GM18909 (cell line): Measurements from ENCODE around the gene VHLL.

Experiments
- ATAC-seq: cut with Tn5 transposase; IDR thresholded peaks from one replicate; pipeline ENCODE4 v1.9.1; 2021; ENCODE audit warnings: mild to moderate bottlenecking; ENCODE audit not compliant: unreplicated experiment, poor library complexity

Gene VHLL

DNA sequence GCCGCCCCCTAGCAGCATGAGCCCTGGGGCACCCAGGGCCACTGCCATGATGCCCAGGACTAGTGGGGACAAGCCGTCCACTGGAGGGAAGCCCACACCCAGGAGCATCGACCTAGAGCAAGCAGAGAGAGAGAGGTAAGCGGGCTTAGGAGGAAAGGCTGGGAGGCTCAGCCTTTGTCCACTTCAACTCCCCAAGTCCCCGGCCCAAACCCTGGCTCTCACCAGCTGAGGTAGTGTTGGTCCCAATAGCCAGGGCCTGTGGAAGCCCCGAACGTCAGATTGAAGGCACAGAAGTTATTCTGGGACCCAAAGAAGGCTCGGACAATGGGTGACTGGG lies 6.0 kb downstream of the VHLL start:
- no peak for ATAC-seq

DNA sequence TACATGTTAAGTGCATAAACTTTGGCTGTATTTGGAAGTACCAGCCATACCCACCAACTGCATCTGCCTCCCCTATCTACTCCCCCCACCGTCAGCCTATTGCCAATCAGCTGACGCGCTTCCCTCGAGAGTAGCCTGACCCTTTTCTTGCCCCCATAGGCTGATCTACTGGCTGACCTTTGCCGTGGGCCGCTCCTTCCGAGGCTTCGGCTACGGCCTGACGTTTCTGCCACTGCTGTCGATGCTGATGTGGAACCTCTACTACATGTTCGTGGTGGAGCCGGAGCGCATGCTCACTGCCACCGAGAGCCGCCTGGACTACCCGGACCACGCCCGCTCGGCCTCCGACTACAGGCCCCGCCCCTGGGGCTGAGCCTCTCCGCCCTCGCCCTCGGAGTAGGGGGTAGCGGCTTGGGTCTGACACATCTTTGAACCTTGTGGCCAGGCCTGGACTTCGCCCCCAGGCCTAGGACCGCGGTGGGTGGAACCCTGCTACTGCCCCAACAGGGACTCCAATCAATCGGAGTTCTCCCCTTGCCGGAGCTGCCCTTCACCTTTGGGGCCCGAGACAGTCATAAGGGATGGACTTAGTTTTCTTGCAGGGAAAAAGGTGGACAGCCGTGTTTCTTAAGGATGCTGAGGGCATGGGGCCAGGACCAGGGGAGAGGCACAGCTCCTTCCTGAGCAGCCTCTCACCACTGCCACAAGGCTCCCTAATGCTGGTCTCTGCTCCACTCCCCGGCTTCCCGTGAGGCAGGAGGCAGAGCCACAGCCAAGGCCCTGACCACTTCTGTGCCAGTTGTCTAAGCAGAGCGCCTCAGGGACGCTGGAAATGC lies 7.7 kb downstream of the VHLL start:
- ATAC-seq: peak; percentile 58

DNA sequence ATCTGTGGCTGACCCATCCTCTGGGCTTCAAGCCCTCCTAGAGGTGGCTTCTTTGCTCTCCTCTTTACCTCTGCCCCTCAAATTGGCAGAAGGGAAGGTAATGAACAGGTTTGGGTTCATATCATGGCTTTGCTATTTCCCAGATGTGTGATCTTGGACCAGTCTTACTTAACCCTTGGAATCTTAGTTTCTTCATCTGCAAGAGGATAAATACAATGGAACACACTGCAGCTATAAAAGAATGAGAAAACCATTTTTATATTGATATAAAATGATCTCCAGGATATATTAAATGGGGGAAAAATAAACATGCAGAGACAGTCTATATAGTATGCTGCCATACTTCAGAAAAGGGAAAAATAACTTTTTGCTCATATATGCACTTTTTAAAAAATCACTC lies 9.2 kb downstream of the VHLL start:
- ATAC-seq: no peak

DNA sequence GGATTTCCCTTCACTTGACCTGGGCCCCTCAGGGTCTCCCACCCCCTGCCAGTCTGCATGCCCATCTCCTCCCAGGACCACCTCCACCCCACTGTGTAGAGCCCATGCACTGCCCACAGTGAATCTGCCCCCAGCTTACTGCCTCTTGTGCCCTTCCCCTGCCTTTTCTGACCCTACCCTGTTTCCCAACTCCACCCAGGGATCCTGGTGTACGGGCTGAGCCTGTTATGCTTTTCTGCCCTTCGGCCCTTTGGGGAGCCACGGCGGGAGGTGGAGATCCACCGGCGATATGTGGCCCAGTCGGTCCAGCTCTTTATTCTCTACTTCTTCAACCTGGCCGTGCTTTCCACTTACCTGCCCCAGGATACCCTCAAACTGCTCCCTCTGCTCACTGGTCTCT lies 13.0 kb downstream of the VHLL start:
- ATAC-seq: no peak

- no peak for ATAC-seq
These were observed 13.7 kb downstream of the VHLL start for GRCh38 chr1:156285437-156285836.

DNA sequence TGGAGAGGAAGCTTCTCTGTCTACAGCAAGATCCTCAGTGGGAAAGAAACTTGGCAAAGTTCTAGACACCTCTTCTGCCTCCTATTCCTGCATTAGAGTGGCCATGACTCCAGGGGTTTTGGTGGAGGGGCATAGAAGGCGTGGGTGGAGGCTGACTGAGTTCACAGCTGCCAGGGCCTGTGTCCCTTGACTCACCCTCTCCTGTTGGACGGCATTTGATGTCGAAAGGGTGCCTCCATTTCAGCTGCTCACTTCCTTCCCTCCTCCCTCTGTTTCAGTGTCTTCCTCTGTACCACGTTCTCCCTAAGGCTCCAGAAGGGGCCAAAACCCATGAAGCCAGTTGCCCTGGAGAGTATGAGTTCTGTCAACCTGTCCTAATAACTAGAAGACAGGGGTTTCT lies 14.3 kb downstream of the VHLL start:
- ATAC-seq: no peak

- ATAC-seq: no peak
These were observed 15.0 kb downstream of the VHLL start, which contains the start of gene TMEM79 for GRCh38 chr1:156284112-156284511. Gene TMEM79, plus strand, starts transcription at chr1:156284325. Its CDS starts 902 bp downstream, at chr1:156285227.

DNA sequence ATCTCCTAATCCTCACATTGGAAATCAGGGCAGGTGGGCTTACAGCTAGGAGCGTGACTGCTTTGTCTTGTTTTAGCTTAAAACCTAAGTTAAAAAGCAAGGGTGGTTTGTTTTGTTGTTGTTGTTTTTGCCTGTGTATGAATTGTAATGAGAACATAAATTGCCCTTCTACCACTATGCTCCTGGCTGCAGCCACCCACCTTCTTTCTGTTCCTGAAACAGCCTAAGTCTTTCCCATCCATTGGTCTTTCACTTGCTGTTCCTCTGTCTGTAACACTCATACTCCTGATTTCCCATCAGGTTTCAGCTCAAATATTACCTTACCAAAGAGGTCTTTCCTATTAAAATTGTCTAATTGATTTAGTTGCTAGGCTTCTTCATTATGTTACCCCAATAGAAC lies 15.6 kb downstream of the VHLL start:
- ATAC-seq: no peak

DNA sequence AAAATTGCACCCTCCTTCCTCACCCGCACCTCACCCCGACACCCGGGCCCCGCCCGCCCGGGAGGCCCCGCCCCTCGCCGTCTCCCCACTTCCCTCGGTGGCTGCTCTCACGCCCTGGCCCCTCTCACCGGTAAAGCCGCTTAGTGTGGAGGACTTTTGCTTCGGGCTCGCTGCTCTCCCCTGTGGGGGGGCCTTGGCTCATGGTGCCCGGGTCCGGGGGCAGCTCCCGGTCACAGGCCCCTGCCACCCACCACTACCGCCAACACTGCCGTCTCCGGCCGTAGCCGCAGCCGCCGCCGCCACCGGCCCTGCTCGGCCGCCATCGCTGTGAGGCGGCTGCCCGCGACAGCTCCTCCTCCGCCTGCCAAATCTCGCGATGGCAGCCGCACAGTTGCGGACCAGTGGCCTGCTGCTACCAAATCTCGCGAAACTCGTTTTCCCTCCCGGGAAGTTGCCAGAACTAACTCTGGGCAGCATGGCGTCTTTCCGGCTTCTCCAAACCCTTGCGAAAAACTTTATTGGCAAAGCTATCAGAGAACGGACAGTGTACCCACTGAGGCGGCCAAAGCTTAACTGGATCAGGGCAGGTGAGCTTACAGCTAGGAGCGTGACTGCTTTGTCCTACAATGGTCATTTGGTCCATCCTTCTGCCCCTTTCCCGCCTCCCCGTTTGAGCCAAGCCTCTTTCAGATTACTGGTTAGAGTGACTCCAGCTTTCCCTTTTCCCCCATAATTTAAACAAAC lies 16.5 kb downstream of the VHLL start, which contains the start of gene SMG5:
SMG5 (minus strand) TSS at position 347 of the 744 bp plus-strand sequence; CDS start at position 202, 145 bp downstream.
- peak; percentile 83 for ATAC-seq

DNA sequence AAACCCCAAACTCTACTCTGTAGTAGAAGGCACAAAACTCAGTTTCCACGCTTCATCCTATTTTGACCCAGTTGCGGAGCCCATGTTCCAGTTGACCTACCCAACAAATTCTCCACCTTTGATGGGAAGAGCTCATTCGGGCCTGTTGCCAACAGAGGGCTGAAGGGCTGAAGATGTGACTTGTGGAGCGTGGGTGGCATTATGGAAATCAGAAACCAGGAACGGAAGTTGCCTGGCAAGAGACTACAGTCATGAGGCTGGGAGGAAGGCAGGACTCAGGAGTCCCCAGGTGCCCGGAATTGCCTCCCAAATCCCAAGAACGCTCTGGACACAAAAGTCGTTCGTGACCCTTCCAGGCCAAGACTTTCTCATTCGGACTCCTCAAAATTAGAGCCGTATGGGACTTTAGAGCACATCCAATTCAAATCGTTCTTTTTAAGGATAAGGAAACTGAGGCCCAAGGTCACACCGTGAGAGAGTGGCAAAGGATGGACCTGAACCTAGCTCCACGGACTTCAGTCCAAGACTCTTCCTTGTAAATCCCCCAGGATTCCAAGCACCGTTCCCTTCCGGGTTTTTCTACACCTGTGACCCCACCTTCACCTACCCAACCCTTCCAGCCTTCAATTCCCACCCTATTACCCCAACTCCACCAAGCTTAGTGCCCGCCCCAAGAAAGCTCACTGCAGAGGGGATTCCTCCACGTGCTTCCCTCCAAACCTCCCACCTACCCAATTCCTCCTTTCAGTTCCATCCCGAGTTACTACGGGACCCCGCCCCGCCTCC lies 17.2 kb downstream of the VHLL start:
- ATAC-seq: no peak

DNA sequence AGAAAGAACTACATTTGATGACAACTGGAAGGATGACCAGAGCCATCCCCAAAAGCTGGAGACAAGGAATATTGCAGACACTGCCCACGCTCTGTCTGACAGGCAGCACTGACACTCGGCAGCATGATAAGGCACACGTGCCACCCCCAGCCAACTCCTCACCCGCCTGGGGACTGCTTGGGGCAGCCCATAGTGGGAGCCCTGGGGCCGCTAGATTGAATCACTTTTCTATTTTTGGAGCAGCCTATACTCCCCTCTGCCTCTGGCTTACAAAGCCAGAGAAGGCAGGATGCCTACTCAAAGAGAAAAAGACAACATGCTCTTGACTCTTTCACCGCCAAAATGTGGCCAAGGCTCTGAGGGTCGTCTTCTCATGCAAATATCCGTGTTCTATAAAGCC lies 17.8 kb downstream of the VHLL start:
- ATAC-seq: peak; percentile 39

- no peak for ATAC-seq
These were observed 19.3 kb downstream of the VHLL start for GRCh38 chr1:156279837-156280236.

DNA sequence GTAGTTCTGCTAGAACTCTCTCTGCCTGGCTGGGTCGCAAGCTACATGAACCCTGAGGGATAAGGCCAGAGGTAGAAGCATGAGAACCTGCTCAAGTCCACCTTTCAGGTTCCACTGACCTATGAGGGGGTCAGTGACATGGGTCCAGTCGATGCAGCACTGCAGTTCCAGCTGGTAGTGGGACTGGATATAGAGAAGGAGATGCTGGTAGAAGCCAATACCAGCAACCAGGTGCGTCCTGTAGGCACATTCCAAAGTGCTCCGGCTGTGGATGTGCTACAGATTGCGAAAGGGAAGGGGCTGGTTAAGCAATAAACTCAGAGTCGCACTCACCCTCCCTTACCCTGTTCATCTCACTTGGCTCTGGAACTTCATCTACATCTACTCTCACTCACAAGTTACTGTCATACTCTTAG lies 22.1 kb downstream of the VHLL start:
- ATAC-seq: no peak

DNA sequence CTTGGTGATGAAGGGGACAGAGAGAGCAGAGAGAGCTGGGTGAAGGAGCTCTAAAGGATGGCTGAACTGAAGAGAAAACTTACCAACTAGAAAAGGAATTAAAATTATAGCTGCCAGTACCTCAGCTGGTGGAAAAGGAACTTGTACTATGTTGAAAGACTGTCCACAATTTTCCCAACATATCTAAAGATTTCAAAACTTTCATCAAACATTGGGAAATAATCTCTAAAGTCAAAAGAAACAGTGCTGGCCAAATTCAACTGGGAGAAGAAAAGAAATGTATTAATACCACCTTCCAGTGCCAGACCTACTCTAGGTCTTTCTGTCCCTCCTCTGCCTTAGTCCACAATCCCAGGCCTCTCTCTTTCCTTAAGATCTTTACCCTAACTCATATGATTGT lies 22.6 kb downstream of the VHLL start:
- ATAC-seq: no peak

- no peak for ATAC-seq
These were observed 28.8 kb downstream of the VHLL start for GRCh38 chr1:156270314-156270713.

GRCh38 chr1:156268336-156268735 lies 30.8 kb downstream of the VHLL start:
- no peak for ATAC-seq

DNA sequence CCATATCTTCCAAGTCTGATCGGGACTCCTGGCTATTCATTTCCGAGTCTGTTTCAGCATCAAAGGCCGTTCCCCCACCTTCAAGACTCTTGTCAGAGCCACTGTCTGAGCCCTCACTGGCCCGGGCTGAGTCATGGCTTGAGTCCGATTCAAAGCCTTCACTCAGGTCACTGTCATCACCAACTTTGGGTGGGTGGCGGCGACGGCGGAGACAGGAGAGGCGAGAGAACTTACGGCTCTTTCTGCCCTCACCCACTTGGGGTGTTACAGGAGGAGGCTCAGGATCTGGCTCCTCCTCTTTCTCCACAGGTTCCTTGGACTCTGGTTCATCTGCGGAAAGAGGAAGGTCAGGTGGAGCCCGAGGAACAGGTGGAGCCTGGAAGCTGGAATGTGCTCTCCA lies 33.1 kb downstream of the VHLL start:
- ATAC-seq: no peak

GRCh38 chr1:156263288-156263655 lies 35.8 kb downstream of the VHLL start:
- ATAC-seq: no peak

DNA sequence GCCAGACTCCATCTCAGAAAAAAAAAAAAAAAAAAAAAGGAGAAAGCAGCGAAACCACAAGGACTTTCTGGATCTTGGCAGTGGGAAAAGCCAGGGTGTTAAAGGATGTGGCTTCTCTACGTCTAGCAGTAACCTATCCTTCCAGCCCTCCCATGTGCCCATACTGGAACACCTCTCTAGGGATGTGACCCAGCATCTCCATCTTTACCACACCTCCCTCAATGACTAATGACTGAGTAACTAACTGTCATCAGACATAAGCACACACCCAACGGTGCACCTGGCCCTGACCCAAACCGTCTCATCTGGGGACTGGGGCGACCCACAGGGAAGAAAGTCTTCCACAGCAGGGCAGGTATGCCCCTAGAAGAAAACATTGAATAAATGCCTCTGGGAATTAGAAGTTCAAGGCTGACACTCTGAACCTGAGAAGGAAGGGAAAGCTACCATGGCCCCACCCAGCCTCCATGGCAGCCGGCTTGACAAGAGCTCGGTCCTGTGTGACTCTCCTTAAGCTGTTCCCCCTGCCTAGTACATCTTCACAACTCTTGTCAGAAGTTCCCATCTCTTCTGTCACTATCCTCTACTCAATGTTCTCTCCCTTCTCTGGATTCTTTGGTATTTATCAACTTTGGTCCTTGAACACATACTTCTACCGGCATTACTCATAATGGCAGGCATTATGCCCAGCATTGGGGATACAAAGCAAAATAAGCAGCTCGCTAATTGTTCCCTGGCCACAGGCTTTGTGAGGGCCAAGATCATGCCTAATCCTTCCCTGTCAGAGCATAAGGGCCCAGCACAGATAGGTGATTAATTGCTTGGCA lies 36.4 kb downstream of the VHLL start:
- ATAC-seq: no peak

DNA sequence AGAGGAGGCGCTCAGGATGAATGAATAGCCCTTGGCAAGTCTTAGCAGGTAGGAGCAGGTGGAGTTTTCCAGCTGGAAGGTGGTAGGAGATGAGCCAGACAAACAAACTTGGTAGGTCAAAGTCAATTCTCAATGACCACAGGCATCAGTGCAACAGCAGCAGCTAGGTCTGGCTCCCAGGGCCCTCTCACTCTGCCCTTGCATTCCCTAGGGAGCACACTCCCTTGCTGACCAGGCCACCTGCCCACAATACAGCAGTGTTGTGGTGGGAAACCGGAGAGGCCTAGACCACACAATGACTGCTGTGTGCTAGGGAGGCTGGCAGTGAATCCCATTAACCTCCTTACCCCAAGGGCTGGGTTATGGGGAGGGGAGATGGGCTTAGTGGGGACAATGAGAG lies 38.2 kb downstream of the VHLL start:
- no peak for ATAC-seq
